ENCODE results near the gene COPRS. TPM values are rescaled to one million over a fixed set of nuclear protein-coding genes. Genes with fewer than 3 reads are reported as not detected.
"Not testable (repeated sequence)": the region's sequence is repeated elsewhere in the genome, so short reads cannot be mapped to it uniquely, and the experiment has no call there.

COPRS gene
- total RNA-seq, 1 donor from 2014 or later, result 42.1 TPM

GRCh38 chr17:31835984-31836383 is 23.1 kb downstream of the COPRS start:
- DNase-seq (ENCODE audit: low spot score), result no peak
- H3K9me3 Mint-ChIP-seq (ENCODE audit: low read depth), result no peaks in the 10 kb centered on the region
- TF ChIP-seq, protein P1, sequence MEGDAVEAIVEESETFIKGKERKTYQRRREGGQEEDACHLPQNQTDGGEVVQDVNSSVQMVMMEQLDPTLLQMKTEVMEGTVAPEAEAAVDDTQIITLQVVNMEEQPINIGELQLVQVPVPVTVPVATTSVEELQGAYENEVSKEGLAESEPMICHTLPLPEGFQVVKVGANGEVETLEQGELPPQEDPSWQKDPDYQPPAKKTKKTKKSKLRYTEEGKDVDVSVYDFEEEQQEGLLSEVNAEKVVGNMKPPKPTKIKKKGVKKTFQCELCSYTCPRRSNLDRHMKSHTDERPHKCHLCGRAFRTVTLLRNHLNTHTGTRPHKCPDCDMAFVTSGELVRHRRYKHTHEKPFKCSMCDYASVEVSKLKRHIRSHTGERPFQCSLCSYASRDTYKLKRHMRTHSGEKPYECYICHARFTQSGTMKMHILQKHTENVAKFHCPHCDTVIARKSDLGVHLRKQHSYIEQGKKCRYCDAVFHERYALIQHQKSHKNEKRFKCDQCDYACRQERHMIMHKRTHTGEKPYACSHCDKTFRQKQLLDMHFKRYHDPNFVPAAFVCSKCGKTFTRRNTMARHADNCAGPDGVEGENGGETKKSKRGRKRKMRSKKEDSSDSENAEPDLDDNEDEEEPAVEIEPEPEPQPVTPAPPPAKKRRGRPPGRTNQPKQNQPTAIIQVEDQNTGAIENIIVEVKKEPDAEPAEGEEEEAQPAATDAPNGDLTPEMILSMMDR (IDR thresholded peaks at IDR 0.05), result no peak

GRCh38 chr17:31834448-31834847 is 24.6 kb downstream of the COPRS start:
- Mint-ChIP-seq H3K36me3 (ENCODE audit: low read depth) (no peaks in the 10 kb centered on the region), H3K9me3 (ENCODE audit: low read depth) (no peaks in the 10 kb centered on the region), H3K27ac (ENCODE audit: unreplicated experiment) (no peak overlapping the region), H3K4me1 (ENCODE audit: low read depth) (peaks cover 11% of the 10 kb centered on the region), H3K27me3 (ENCODE audit: low read depth) (no peaks in the 10 kb centered on the region), H3K4me3 (ENCODE audit: unreplicated experiment) (no peak overlapping the region)
- TF ChIP-seq, protein P1 (IDR thresholded peaks at IDR 0.05), result no peak
- no peak for DNase-seq (ENCODE audit: low spot score)

More at GRCh38 chr17:31835984-31836383, 23.1 kb downstream of the COPRS start:
- no peaks in the 10 kb centered on the region for H3K27me3 Mint-ChIP-seq (ENCODE audit: low read depth)
- no peak overlapping the region for H3K27ac Mint-ChIP-seq (ENCODE audit: unreplicated experiment)
- peaks cover 10% of the 10 kb centered on the region for H3K4me1 Mint-ChIP-seq (ENCODE audit: low read depth)
- H3K4me3 Mint-ChIP-seq (ENCODE audit: unreplicated experiment), result no peak overlapping the region
- H3K36me3 Mint-ChIP-seq (ENCODE audit: low read depth), result no peaks in the 10 kb centered on the region

DNA sequence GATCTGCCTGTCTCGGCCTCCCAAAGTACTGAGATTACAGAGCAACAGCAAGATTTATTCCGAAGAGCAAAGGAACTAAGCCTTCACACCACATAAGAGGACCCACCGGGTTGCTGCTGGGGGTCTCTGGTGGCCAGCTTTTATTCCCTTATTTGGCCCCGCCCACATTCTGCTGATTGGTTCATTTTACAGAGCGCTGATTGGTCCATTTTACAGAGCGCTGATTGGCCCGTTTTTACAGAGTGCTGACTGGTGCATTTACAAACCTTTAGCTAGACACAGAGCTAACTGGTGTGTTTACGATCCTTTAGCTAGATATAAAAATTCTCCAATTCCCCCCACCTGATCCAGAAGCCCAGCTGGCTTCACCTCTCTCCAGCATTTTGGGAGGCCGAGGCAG is 26.3 kb downstream of the COPRS start:
- Mint-ChIP-seq H3K27ac (ENCODE audit: unreplicated experiment) (no peak overlapping the region), H3K4me3 (ENCODE audit: unreplicated experiment) (no peak overlapping the region), H3K4me1 (ENCODE audit: low read depth) (peaks cover 11% of the 10 kb centered on the region), H3K9me3 (ENCODE audit: low read depth) (no peaks in the 10 kb centered on the region), H3K27me3 (ENCODE audit: low read depth) (no peaks in the 10 kb centered on the region), H3K36me3 (ENCODE audit: low read depth) (no peaks in the 10 kb centered on the region)
- TF ChIP-seq, protein P1 (IDR thresholded peaks at IDR 0.05), result no peak
- no peak for DNase-seq (ENCODE audit: low spot score)

- TF ChIP-seq, protein P1 (IDR thresholded peaks at IDR 0.05), result no peak
- H3K4me3 Mint-ChIP-seq (ENCODE audit: unreplicated experiment), result no peak overlapping the region
- no peak for DNase-seq (ENCODE audit: low spot score)
- no peaks in the 10 kb centered on the region for H3K9me3 Mint-ChIP-seq (ENCODE audit: low read depth)
- H3K4me1 Mint-ChIP-seq (ENCODE audit: low read depth), result peaks cover 11% of the 10 kb centered on the region
- H3K36me3 Mint-ChIP-seq (ENCODE audit: low read depth), result no peaks in the 10 kb centered on the region
- no peaks in the 10 kb centered on the region for H3K27me3 Mint-ChIP-seq (ENCODE audit: low read depth)
- no peak overlapping the region for H3K27ac Mint-ChIP-seq (ENCODE audit: unreplicated experiment)
Observed at GRCh38 chr17:31830971-31831858, 27.8 kb downstream of the COPRS start.

GRCh38 chr17:31829649-31830048 is 29.4 kb downstream of the COPRS start:
- TF ChIP-seq, protein P1 (IDR thresholded peaks at IDR 0.05), result no peak
- H3K36me3 Mint-ChIP-seq (ENCODE audit: low read depth), result no peaks in the 10 kb centered on the region
- no peak for DNase-seq (ENCODE audit: low spot score)
- no peaks in the 10 kb centered on the region for H3K27me3 Mint-ChIP-seq (ENCODE audit: low read depth)
- H3K27ac Mint-ChIP-seq (ENCODE audit: unreplicated experiment), result no peak overlapping the region
- H3K4me3 Mint-ChIP-seq (ENCODE audit: unreplicated experiment), result no peak overlapping the region
- H3K4me1 Mint-ChIP-seq (ENCODE audit: low read depth), result peaks cover 11% of the 10 kb centered on the region
- no peaks in the 10 kb centered on the region for H3K9me3 Mint-ChIP-seq (ENCODE audit: low read depth)

- H3K9me3 Mint-ChIP-seq (ENCODE audit: low read depth); H3K4me1 Mint-ChIP-seq (ENCODE audit: low read depth); DNase-seq (ENCODE audit: low spot score); H3K4me3 Mint-ChIP-seq (ENCODE audit: unreplicated experiment); H3K36me3 Mint-ChIP-seq (ENCODE audit: low read depth); H3K27ac Mint-ChIP-seq (ENCODE audit: unreplicated experiment); H3K27me3 Mint-ChIP-seq (ENCODE audit: low read depth): not testable (repeated sequence)
Observed at GRCh38 chr17:31828955-31829354, 30.1 kb downstream of the COPRS start.

All from chondrocyte (in vitro differentiated cells).